Upper lobe of left lung (tissue), 4 donors: ENCODE results near the gene DMD.

ENCODE experiments used
- CTCF ChIP-seq, 6 experiments: fragments of 450-650 bp in 4 of 6; fragments of 200-600 bp in 2 of 6; sonication (generic) in 2 of 6; IDR thresholded peaks; one replicate each; pipeline ENCODE4 v1.5.1; 2016 to 2019; ENCODE audit warnings: antibody characterized with exemption in 6 of 6
- EP300 ChIP-seq, 4 donors: sonication (generic); formaldehyde crosslinking; IDR thresholded peaks; one replicate each; pipeline ENCODE4 v1.5.1; 2017; ENCODE audit warnings: antibody characterized with exemption in 4 of 4, control low read depth in 2 of 4
- POLR2A ChIP-seq, 4 donors: fragments of 450-650 bp; IDR thresholded peaks; one replicate each; pipeline ENCODE4 v1.5.1; 2016 to 2017; ENCODE audit warnings: antibody characterized with exemption in 4 of 4, mild to moderate bottlenecking in 2 of 4
- POLR2AphosphoS5 ChIP-seq, 2 donors: sonication (generic); formaldehyde crosslinking; IDR thresholded peaks; one replicate each; pipeline ENCODE4 v1.5.1; 2017; ENCODE audit warnings: antibody characterized with exemption in 2 of 2

GRCh38 chrX:31934015-31934414, 1277.3 kb downstream of the DMD start:
- no peak for TF ChIP-seq CTCF (IDR thresholded peaks at IDR 0.05)
- no peak for TF ChIP-seq POLR2AphosphoS5 (IDR thresholded peaks at IDR 0.05)
- TF ChIP-seq POLR2A (IDR thresholded peaks at IDR 0.05): no peak
- TF ChIP-seq EP300 (IDR thresholded peaks at IDR 0.05): no peak
